GM18868 (cell line): Measurements from ENCODE around the gene PDE3B.
A peak's percentile ranks its signal among the peaks of the same experiment; 100 is the strongest.

ENCODE experiments used
- ATAC-seq: cut with Tn5 transposase; IDR thresholded peaks from one replicate; pipeline ENCODE4 v1.9.1; 2021; ENCODE audit warnings: mild to moderate bottlenecking, moderate library complexity; ENCODE audit not compliant: unreplicated experiment

Gene PDE3B

GRCh38 chr11:14908214-14908880 lies 264.7 kb downstream of the PDE3B start:
- ATAC-seq, result peak; percentile 22

DNA sequence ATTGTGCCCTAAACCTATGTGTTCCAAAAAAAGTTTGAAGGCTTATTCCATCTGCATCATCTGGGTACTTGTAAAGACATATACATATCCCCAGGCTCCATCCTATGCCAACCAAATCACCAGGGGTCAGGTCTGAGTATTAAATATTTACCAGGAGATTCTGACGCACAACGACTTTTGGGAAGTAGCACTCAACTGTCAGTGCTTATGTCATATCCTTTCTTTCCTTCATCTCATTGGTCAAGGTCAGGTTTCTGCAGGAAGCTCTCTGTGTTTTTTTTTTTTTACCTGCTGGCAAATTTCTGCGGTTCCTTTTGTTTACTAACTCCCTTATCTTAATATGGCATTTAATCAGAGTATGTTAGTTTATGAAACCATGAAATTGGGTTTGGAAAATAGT lies 270.9 kb downstream of the PDE3B start:
- no peak for ATAC-seq

DNA sequence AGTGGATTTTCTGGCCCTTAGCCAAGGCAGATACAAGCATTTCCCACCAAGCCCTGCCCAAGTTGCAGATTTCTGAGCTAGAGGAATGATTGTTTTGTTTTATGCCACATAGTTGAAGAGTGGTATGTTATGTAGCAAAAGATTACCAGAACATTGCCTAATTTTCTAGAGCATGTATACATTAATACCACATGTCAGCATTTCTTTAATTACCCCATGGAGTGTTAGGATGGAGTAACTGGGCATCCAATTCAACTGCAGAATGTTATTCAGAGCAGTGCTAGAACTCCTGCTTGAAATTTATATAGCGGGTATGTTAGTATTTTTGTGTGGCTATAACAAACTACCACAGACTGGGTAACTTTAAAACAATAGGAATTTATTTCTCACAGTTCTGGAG lies 272.8 kb downstream of the PDE3B start:
- no peak for ATAC-seq
